PFSK-1 (cell line): ENCODE measurements around the gene TP53I11.

Experiments used
- FOXP2 ChIP-seq: optimal IDR thresholded peaks from 2 replicates; pipeline ENCODE3; 2011; ENCODE audit warnings: borderline replicate concordance, control low read depth, inconsistent platforms; ENCODE audit not compliant: insufficient read depth; ENCODE audit errors: extremely low read length, extremely low read depth
- POLR2AphosphoS5 ChIP-seq: IDR thresholded peaks from 2 replicates; pipeline ENCODE4 v1.6.1; 2012; ENCODE audit warnings: low read depth, mild to moderate bottlenecking, control low read depth, low read length, moderate library complexity
- SIN3A ChIP-seq: IDR thresholded peaks from 2 replicates; pipeline ENCODE4 v1.6.1; 2012; ENCODE audit warnings: mild to moderate bottlenecking, low read length, moderate library complexity, borderline replicate concordance; ENCODE audit not compliant: insufficient read depth
- TAF1 ChIP-seq: IDR thresholded peaks from 2 replicates; pipeline ENCODE4 v1.6.1; 2012; ENCODE audit warnings: low read length, control low read depth, borderline replicate concordance; ENCODE audit not compliant: insufficient read depth
- TF ChIP-seq, protein P1 (sequence below), 2 experiments: IDR thresholded peaks; 2 replicates each; pipeline versions ENCODE4 v1.6.1 to v1.8.0; 2011 to 2012; ENCODE audit warnings: low read depth in 2 of 2, low read length in 2 of 2, control low read depth in 1 of 2, inconsistent platforms in 1 of 2, mild to moderate bottlenecking in 1 of 2, moderate library complexity in 1 of 2; ENCODE audit not compliant: insufficient read depth in 1 of 2

The TP53I11 gene

DNA sequence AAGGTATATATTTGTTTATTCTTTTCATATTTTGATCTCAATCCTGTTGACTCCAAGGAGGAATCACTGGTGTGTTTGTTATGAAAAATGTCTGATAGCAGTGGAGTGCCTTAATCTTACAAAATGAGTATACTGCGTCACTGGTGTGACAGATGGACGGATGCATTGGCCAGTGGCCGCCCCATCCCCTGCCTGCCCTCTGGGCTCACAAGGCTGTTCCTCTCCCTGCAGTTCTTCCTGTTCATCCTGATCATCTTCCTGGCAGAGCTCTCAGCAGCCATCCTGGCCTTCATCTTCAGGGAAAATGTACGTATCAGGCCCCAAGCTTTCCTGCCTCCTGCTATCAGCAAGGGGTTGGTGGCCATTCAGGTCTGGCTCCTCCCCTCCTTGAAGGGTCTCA is 32.9 kb downstream of the TP53I11 start:
- no peak for TF ChIP-seq SIN3A

DNA sequence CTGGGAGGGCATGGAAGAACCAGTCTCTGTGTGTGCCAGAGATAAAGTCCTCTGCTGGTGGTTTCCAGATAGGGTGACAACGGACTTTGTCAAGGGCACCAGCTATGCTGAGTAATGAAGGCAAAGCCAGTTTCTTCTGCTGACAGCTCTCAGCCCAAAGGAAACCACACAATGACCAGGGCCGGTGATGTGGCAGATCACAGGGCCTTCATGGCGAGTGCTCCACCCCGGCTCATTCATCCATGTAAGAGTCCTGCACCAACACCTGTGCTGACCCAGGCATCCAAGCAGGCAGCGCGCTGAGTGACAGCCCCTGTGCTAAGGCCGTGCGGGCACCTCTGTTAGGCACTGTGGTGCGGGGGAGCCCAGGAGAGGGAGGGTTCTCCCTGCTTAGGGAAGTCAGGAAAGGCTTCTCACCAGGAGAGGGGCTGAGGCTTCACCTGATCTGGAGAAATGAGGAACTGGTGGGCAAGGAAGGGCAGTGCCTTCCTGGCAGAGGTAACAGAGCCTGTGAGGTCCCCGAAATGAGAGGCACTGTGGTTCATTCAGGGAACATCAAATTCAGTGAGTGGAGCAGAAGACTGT is 33.8 kb downstream of the TP53I11 start:
- TF ChIP-seq SIN3A: no peak
- TF ChIP-seq FOXP2: no peak
- TF ChIP-seq, protein P1, sequence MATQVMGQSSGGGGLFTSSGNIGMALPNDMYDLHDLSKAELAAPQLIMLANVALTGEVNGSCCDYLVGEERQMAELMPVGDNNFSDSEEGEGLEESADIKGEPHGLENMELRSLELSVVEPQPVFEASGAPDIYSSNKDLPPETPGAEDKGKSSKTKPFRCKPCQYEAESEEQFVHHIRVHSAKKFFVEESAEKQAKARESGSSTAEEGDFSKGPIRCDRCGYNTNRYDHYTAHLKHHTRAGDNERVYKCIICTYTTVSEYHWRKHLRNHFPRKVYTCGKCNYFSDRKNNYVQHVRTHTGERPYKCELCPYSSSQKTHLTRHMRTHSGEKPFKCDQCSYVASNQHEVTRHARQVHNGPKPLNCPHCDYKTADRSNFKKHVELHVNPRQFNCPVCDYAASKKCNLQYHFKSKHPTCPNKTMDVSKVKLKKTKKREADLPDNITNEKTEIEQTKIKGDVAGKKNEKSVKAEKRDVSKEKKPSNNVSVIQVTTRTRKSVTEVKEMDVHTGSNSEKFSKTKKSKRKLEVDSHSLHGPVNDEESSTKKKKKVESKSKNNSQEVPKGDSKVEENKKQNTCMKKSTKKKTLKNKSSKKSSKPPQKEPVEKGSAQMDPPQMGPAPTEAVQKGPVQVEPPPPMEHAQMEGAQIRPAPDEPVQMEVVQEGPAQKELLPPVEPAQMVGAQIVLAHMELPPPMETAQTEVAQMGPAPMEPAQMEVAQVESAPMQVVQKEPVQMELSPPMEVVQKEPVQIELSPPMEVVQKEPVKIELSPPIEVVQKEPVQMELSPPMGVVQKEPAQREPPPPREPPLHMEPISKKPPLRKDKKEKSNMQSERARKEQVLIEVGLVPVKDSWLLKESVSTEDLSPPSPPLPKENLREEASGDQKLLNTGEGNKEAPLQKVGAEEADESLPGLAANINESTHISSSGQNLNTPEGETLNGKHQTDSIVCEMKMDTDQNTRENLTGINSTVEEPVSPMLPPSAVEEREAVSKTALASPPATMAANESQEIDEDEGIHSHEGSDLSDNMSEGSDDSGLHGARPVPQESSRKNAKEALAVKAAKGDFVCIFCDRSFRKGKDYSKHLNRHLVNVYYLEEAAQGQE (IDR thresholded peaks at IDR 0.05; ENCODE audit: insufficient read depth in 1 of 2, low read depth in 2 of 2, low read length in 2 of 2): no peak
- no peak for TF ChIP-seq TAF1

GRCh38 chr11:44916331-44916730 is 34.4 kb downstream of the TP53I11 start:
- TF ChIP-seq POLR2AphosphoS5 (no peak), SIN3A (no peak), TAF1 (no peak), FOXP2 (no peak)
- TF ChIP-seq, protein P1 (IDR thresholded peaks at IDR 0.05; ENCODE audit: insufficient read depth in 1 of 2, low read depth in 2 of 2, low read length in 2 of 2): no peak

DNA sequence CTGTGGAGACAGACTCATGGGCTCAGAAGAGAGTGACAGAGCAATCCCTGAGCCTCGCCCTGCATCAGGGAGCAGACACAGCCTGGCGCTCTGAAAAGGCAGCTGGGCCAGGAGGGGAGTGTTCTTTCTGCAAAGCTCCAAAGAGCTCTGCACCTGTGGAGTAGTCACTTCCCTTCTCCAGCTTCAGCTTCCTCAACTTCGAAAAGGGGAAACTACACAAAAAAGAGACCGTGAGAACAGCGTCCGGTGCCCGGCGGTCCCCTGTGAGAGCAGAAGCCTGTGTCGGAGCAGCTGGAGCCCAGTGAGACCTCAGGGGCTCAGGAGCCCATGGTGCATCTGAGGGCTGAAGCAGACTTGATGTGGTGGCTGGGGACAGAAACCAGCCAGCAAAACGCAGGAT is 35.1 kb downstream of the TP53I11 start:
- TF ChIP-seq, protein P1 (IDR thresholded peaks at IDR 0.05; ENCODE audit: insufficient read depth in 1 of 2, low read depth in 2 of 2, low read length in 2 of 2): no peak
- TF ChIP-seq POLR2AphosphoS5 (no peak), SIN3A (no peak), TAF1 (no peak), FOXP2 (no peak)

GRCh38 chr11:44915004-44915403 is 35.7 kb downstream of the TP53I11 start:
- TF ChIP-seq FOXP2: no peak
- no peak for TF ChIP-seq TAF1
- TF ChIP-seq, protein P1 (IDR thresholded peaks at IDR 0.05; ENCODE audit: insufficient read depth in 1 of 2, low read depth in 2 of 2, low read length in 2 of 2): no peak
- no peak for TF ChIP-seq SIN3A
- no peak for TF ChIP-seq POLR2AphosphoS5
